HG02938 (cell line): ENCODE results near the gene KANSL1.

ENCODE experiments used
- ATAC-seq: cut with Tn5 transposase; IDR thresholded peaks from one replicate; pipeline ENCODE4 v1.9.1; 2021; ENCODE audit warnings: mild to moderate bottlenecking, moderate library complexity; ENCODE audit not compliant: unreplicated experiment

The KANSL1 gene

GRCh38 chr17:45985447-45985846, 207.8 kb downstream of the KANSL1 start:
- ATAC-seq = no peak

GRCh38 chr17:45984368-45984767, 208.9 kb downstream of the KANSL1 start:
- no peak for ATAC-seq

- ATAC-seq = no peak
Measured at GRCh38 chr17:45983614-45984310, 209.5 kb downstream of the KANSL1 start.

- ATAC-seq = no peak
Measured at GRCh38 chr17:45982791-45983613, 210.2 kb downstream of the KANSL1 start.

- no peak for ATAC-seq
Measured at GRCh38 chr17:45981306-45981705, 211.9 kb downstream of the KANSL1 start.

GRCh38 chr17:45980855-45981254, 212.4 kb downstream of the KANSL1 start:
- no peak for ATAC-seq
